H1 (cell line): Measurements from ENCODE around the gene SMYD5. TPM values are rescaled to one million over a fixed set of nuclear protein-coding genes. Genes with fewer than 3 reads are reported as not detected.

Experiments used
- CTCF ChIA-PET: fragments of 300-600 bp; sonication (Branson Sonifier 250); formaldehyde crosslinking; loops from one replicate; lab custom pipeline; 2021; ENCODE audit not compliant: partially characterized antibody; lab: Charles Lee
- POLR2A ChIA-PET: fragments of 300-600 bp; sonication (Branson Sonifier 250); formaldehyde crosslinking; loops from one replicate; lab custom pipeline; 2021; ENCODE audit warnings: inconsistent platforms; ENCODE audit not compliant: partially characterized antibody; lab: Charles Lee
- DNase-seq, 2 experiments: peaks; one replicate each; pipeline versions ENCODE4 v3.0.0 to v3.0.0-alpha.2; 2010 to 2022; ENCODE audit warnings: low spot score in 2 of 2, low read depth in 1 of 2, mixed read lengths in 1 of 2
- FAIRE-seq: peaks from 2 replicates; lab custom pipeline; 2011; peaks lifted over from hg19 to GRCh38; lab: Jason Lieb, UNC
- H2AFZ ChIP-seq: 2 replicates; pipeline ENCODE4 v1.8.1; 2012; ENCODE audit warnings: low read length, inconsistent platforms
- H2AK5ac ChIP-seq: 2 replicates; pipeline ENCODE4 v1.6.1; 2013; ENCODE audit warnings: low read depth, low read length
- H2BK120ac ChIP-seq: replicated peaks from 2 replicates; pipeline ENCODE3; 2013; ENCODE audit warnings: low read depth, low read length, inconsistent platforms
- H2BK12ac ChIP-seq: 2 replicates; pipeline ENCODE4 v1.6.1; 2013; ENCODE audit warnings: low read depth, low read length
- H2BK15ac ChIP-seq: 2 replicates; pipeline ENCODE4 v1.6.1; 2013; ENCODE audit warnings: low read length
- H2BK20ac ChIP-seq: 2 replicates; pipeline ENCODE4 v1.6.1; 2013; ENCODE audit warnings: low read length
- H2BK5ac ChIP-seq: 2 replicates; pipeline ENCODE4 v1.6.1; 2013; ENCODE audit warnings: low read depth, low read length
- H3K14ac ChIP-seq: 2 replicates; pipeline ENCODE4 v1.6.1; 2013; ENCODE audit warnings: inconsistent platforms; ENCODE audit not compliant: insufficient read length
- H3K18ac ChIP-seq: 2 replicates; pipeline ENCODE4 v1.6.1; 2013; ENCODE audit warnings: low read length; ENCODE audit errors: extremely low read depth
- H3K23ac ChIP-seq: 2 replicates; pipeline ENCODE4 v1.6.1; 2013; ENCODE audit warnings: inconsistent platforms; ENCODE audit not compliant: insufficient read length
- H3K23me2 ChIP-seq: 2 replicates; pipeline ENCODE4 v1.6.1; 2013; ENCODE audit warnings: low read depth, low read length
- H3K27ac ChIP-seq: 2 replicates; pipeline ENCODE4 v1.6.1; 2011; ENCODE audit warnings: low read depth, low read length, inconsistent platforms
- H3K27me3 ChIP-seq, 4 experiments: replicated peaks in 1 of 4; 1 replicate in 1 of 4; 2 replicates in 3 of 4; pipeline versions ENCODE4 v1.6.1 to v1.8.1; 2011 to 2013; ENCODE audit warnings: low read length in 3 of 4, mild to moderate bottlenecking in 3 of 4, inconsistent platforms in 2 of 4, mixed read lengths in 2 of 4, moderate library complexity in 1 of 4; ENCODE audit not compliant: control insufficient read depth in 3 of 4, insufficient read depth in 3 of 4; ENCODE audit errors: extremely low read depth in 1 of 4
- H3K36me3 ChIP-seq, 4 experiments: 2 replicates each; pipeline versions ENCODE4 v1.6.1 to v1.8.1; 2011 to 2013; ENCODE audit warnings: mild to moderate bottlenecking in 4 of 4, low read length in 3 of 4, moderate library complexity in 2 of 4, control low read depth in 1 of 4, inconsistent platforms in 1 of 4; ENCODE audit not compliant: insufficient read depth in 4 of 4, control insufficient read depth in 2 of 4
- H3K4ac ChIP-seq: replicated peaks from 2 replicates; pipeline ENCODE3; 2013; ENCODE audit warnings: low read length, low read depth, mixed read lengths, inconsistent platforms; ENCODE audit not compliant: insufficient read length
- H3K4me1 ChIP-seq, 4 experiments: replicated peaks in 1 of 4; 1 replicate in 1 of 4; 2 replicates in 3 of 4; pipeline versions ENCODE4 v1.6.1 to v1.8.1; 2011 to 2013; ENCODE audit warnings: low read length in 3 of 4, inconsistent platforms in 2 of 4, mixed read lengths in 1 of 4; ENCODE audit not compliant: insufficient read depth in 4 of 4, control insufficient read depth in 3 of 4
- H3K4me2 ChIP-seq, 2 experiments: 2 replicates each; pipeline versions ENCODE4 v1.6.1 to v1.8.1; 2011 to 2013; ENCODE audit warnings: low read depth in 2 of 2, low read length in 2 of 2, control low read depth in 1 of 2, inconsistent platforms in 1 of 2, mild to moderate bottlenecking in 1 of 2; ENCODE audit not compliant: insufficient read depth in 1 of 2
- H3K4me3 ChIP-seq, 4 experiments: fragments of 200-600, 300-600 bp in 1 of 4; sonication (generic), shearing (Covaris generic), sonication (Bioruptor Twin) in 1 of 4; 2 replicates each; pipeline versions ENCODE4 v1.5.1 to v1.8.1; 2011 to 2016; ENCODE audit warnings: low read length in 4 of 4, low read depth in 3 of 4, control low read depth in 2 of 4, inconsistent platforms in 2 of 4, mild to moderate bottlenecking in 2 of 4, mixed read lengths in 1 of 4, moderate library complexity in 1 of 4; ENCODE audit not compliant: insufficient read depth in 2 of 4; ENCODE audit errors: extremely low read depth in 1 of 4
- H3K56ac ChIP-seq: replicated peaks from 2 replicates; pipeline ENCODE3; 2013; ENCODE audit warnings: low read depth, mild to moderate bottlenecking, mixed read lengths, low read length, inconsistent platforms; ENCODE audit not compliant: insufficient read length
- H3K79me1 ChIP-seq: 2 replicates; pipeline ENCODE4 v1.6.1; 2013; ENCODE audit warnings: low read depth, low read length, control low read depth
- H3K79me2 ChIP-seq, 2 experiments: 2 replicates each; pipeline versions ENCODE4 v1.6.1 to v1.8.1; 2012 to 2013; ENCODE audit warnings: low read length in 2 of 2, mild to moderate bottlenecking in 2 of 2, inconsistent platforms in 1 of 2; ENCODE audit not compliant: insufficient read depth in 2 of 2, control insufficient read depth in 1 of 2
- H3K9ac ChIP-seq, 4 experiments: replicated peaks in 1 of 4; 1 replicate in 1 of 4; 2 replicates in 3 of 4; pipeline versions ENCODE4 v1.6.1 to v1.8.1; 2011 to 2013; ENCODE audit warnings: low read depth in 3 of 4, low read length in 3 of 4, control low read depth in 2 of 4, mild to moderate bottlenecking in 2 of 4, moderate library complexity in 2 of 4, inconsistent platforms in 1 of 4; ENCODE audit errors: extremely low read depth in 1 of 4
- H3K9me3 ChIP-seq, 2 experiments: 2 replicates each; pipeline versions ENCODE4 v1.6.1 to v1.8.1; 2012 to 2013; ENCODE audit warnings: mild to moderate bottlenecking in 2 of 2, moderate library complexity in 2 of 2, control low read depth in 1 of 2, inconsistent platforms in 1 of 2, low read depth in 1 of 2, low read length in 1 of 2, mixed read lengths in 1 of 2; ENCODE audit not compliant: insufficient read depth in 2 of 2
- H4K20me1 ChIP-seq, 2 experiments: replicated peaks in 1 of 2; 2 replicates each; pipeline versions ENCODE3 to v1.8.1; 2011 to 2013; ENCODE audit warnings: inconsistent platforms in 2 of 2, low read length in 2 of 2, mild to moderate bottlenecking in 1 of 2; ENCODE audit not compliant: insufficient read depth in 2 of 2, control insufficient read depth in 1 of 2
- H4K5ac ChIP-seq: 2 replicates; pipeline ENCODE4 v1.6.1; 2013; ENCODE audit warnings: low read length, low read depth, mixed read lengths, inconsistent platforms; ENCODE audit not compliant: insufficient read length
- H4K8ac ChIP-seq: 2 replicates; pipeline ENCODE4 v1.8.0; 2013; ENCODE audit warnings: mild to moderate bottlenecking, moderate library complexity, low read length, inconsistent platforms; ENCODE audit not compliant: insufficient read depth; ENCODE audit errors: extremely low read depth
- H4K91ac ChIP-seq: replicated peaks from 2 replicates; pipeline ENCODE3; 2013; ENCODE audit warnings: low read length, mixed read lengths, inconsistent platforms; ENCODE audit not compliant: insufficient read length
- BACH1 ChIP-seq: IDR thresholded peaks from 2 replicates; pipeline ENCODE4 v1.6.1; 2012; ENCODE audit warnings: low read length, improper control_type of control experiment
- BRCA1 ChIP-seq: IDR thresholded peaks from 2 replicates; pipeline ENCODE4 v1.6.1; 2012; ENCODE audit warnings: low read depth, low read length, improper control_type of control experiment
- CEBPB ChIP-seq: IDR thresholded peaks from 2 replicates; pipeline ENCODE4 v1.6.1; 2012; ENCODE audit warnings: low read depth, low read length
- EP300 ChIP-seq, 2 experiments: IDR thresholded peaks; 1 replicate in 1 of 2; 2 replicates in 1 of 2; pipeline ENCODE4 v1.6.1; 2011 to 2012; ENCODE audit warnings: low read depth in 2 of 2, low read length in 2 of 2, mild to moderate bottlenecking in 2 of 2, borderline replicate concordance in 1 of 2, inconsistent platforms in 1 of 2, moderate library complexity in 1 of 2
- EZH2 ChIP-seq: fragments of 200-600 bp; sonication (generic); IDR thresholded peaks from 2 replicates; pipeline ENCODE4 v1.7.1; 2012; ENCODE audit warnings: low read depth, mild to moderate bottlenecking, moderate library complexity, low read length, inconsistent platforms; ENCODE audit not compliant: severe bottlenecking
- KDM1A ChIP-seq: fragments of 200-600, 300-600 bp; sonication (generic); IDR thresholded peaks from 2 replicates; pipeline ENCODE4 v1.7.1; 2016; ENCODE audit warnings: mild to moderate bottlenecking, low read length, borderline replicate concordance
- RXRA ChIP-seq: IDR thresholded peaks from 2 replicates; pipeline ENCODE4 v1.6.1; 2011; ENCODE audit warnings: low read depth, mild to moderate bottlenecking, low read length, moderate library complexity; ENCODE audit not compliant: insufficient read depth
- SP4 ChIP-seq: IDR thresholded peaks from 2 replicates; pipeline ENCODE4 v1.6.1; 2012; ENCODE audit warnings: low read length, inconsistent platforms
- WGBS, 2 experiments: shearing (Covaris generic) in 1 of 2; methylation state at CpG; one replicate each; pipeline versions ENCODE4 v1.1.6 to v1.1.7; 2013 to 2015; ENCODE audit warnings: low lambda C conversion rate in 2 of 2, mixed read lengths in 2 of 2, inconsistent platforms in 1 of 2, low coverage in 1 of 2, missing lambda C conversion rate in 1 of 2; ENCODE audit not compliant: insufficient replicate concordance in 2 of 2, insufficient coverage in 1 of 2, insufficient read length in 1 of 2; ENCODE audit errors: extremely low coverage in 1 of 2, missing lambda C conversion rate in 1 of 2; 5-methylcytosine and 5-hydroxymethylcytosine counted together
- polyA plus RNA-seq, 7 experiments: library from polyadenylated mRNA; depleted of rRNA in 3 of 7; stranded (reverse) in 5 of 7; unstranded in 2 of 7; fragments of >200 nt in 5 of 7; fragments of 200-250 nt in 2 of 7; gene quantifications; 1 replicate in 5 of 7; 2 replicates in 1 of 7; 4 replicates in 1 of 7; pipeline versions ENCODE4 v1.2.1 to v1.2.3, GENCODE V29; 2011 to 2013; ENCODE audit warnings: missing spikeins in 2 of 7, mixed read lengths in 2 of 7
- total RNA-seq: library from RNA; stranded (reverse); fragmentation: NEBNext Ultra II Directional; extraction: Animal tissue kit (Norgen Biotek cat#: 25700); gene quantifications from 2 replicates; pipeline ENCODE4 v1.2.1, GENCODE V29; 2021

Gene SMYD5
- total and polyA plus RNA-seq, 2 of the 8 experiments (the other 6 are each of a cell fraction or from before 2014, with no cell fraction given) = 35.2 to 56.7 TPM

DNA sequence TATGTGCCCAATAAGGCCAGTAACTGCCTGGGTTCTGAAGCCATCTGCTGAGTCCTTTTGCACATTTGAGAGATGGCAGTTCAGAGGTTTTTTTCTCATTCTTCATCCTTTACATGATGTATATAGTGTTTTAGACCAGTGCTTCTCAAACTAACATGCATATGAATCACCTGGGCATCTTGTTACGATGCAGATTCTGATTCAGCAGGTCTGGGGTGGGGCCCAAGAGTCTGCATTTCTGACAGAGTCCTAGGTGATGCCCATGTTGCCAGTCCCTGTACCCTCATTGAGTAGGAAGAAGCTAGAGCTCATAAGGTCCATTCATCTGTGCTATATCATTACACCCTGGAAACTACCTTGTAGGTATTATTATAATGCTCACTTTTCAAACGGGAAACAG lies 3.8 kb downstream of the SMYD5 start:
- no peak overlapping the region for H3K9ac ChIP-seq
- H3K23me2 ChIP-seq = peaks cover 3% of the 10 kb centered on the region; the same call in 1 of the 2 replicates
- H2BK12ac ChIP-seq = no peak overlapping the region
- H4K5ac ChIP-seq = no peak overlapping the region
- no peak overlapping the region for H2BK15ac ChIP-seq
- WGBS, 2 experiments = 82% methylated on average over 2 of the region's 2 CpGs; no CpG with 5 or more reads in 1 of the 2 experiments
- H2BK20ac ChIP-seq = no peak overlapping the region
- H4K91ac ChIP-seq = no peak overlapping the region
- no peak overlapping the region for H3K23ac ChIP-seq
- DNase-seq = no peak
- no peak overlapping the region for H3K4me2 ChIP-seq
- H3K4me3 ChIP-seq = no peak overlapping the region
- no peak overlapping the region for H2BK5ac ChIP-seq
- H3K9me3 ChIP-seq = no peaks in the 10 kb centered on the region
- ChIA-PET POLR2A (interaction anchor here (1.4 to 11.5 kb wide), 5 partner anchors 10 to 40 kb away, joined by 4 to 113 read pairs (median 6); partner anchors contain the start of genes CCT7, NOTO and PRADC1), CTCF (interaction anchor here (0.9 to 2.1 kb wide), 7 partner anchors 15 to 322 kb away, joined by 3 to 7 read pairs (median 3); partner anchors contain the start of gene NOTO)
- H3K14ac ChIP-seq = no peak overlapping the region
- H3K79me2 ChIP-seq = peaks cover 5 to 38% of the 10 kb centered on the region in 2 experiments
- no peak overlapping the region for H3K56ac ChIP-seq
- H2AK5ac ChIP-seq = no peak overlapping the region
- H3K4me1 ChIP-seq = peaks cover 0 to 3% (median 2%) of the 10 kb centered on the region in 4 experiments; a peak in 4 of 7 replicates
- peaks cover 15% of the 10 kb centered on the region for H3K79me1 ChIP-seq
- H3K4ac ChIP-seq = no peak overlapping the region
- no peak overlapping the region for H4K8ac ChIP-seq
- H3K27ac ChIP-seq = no peak overlapping the region
- no peak overlapping the region for H3K18ac ChIP-seq
- no peak overlapping the region for H2AFZ ChIP-seq
- FAIRE-seq = no peak
- H2BK120ac ChIP-seq = no peak overlapping the region
- TF ChIP-seq EP300 (IDR thresholded peaks at IDR 0.05; ENCODE audit: borderline replicate concordance in 1 of 2, low read depth in 2 of 2, low read length in 2 of 2) (no peak), SP4 (no peak), CEBPB (no peak), KDM1A (no peak), BRCA1 (no peak), RXRA (no peak), EZH2 (no peak), BACH1 (no peak)
- peaks cover 0 to 3% (median 0%) of the 10 kb centered on the region in 4 experiments; a peak in 1 of 7 replicates for H3K27me3 ChIP-seq
- H3K36me3 ChIP-seq = peaks cover 4 to 15% (median 7%) of the 10 kb centered on the region in 4 experiments; a peak in 7 of 8 replicates
- peaks cover 3 to 4% of the 10 kb centered on the region in 2 experiments for H4K20me1 ChIP-seq
